CD14-positive monocyte (primary cell): ENCODE data around the gene RNF187. TPM values are rescaled to one million over a fixed set of nuclear protein-coding genes. Genes with fewer than 3 reads are reported as not detected.

Experiments used
- DNase-seq, 3 donors: peaks; one replicate each; pipeline ENCODE4 v3.0.0-alpha.2; 2011 to 2022
- H2AFZ ChIP-seq: 2 replicates; pipeline ENCODE4 v1.6.0; 2012; ENCODE audit warnings: mild to moderate bottlenecking, low read depth, low read length, inconsistent platforms; ENCODE audit not compliant: insufficient read depth, poor library complexity, severe bottlenecking
- H3K27ac ChIP-seq, 2 donors: 1 replicate in 1 of 2; 2 replicates in 1 of 2; pipeline ENCODE4 v1.5.1; 2012 to 2013; ENCODE audit warnings: low read length in 2 of 2, control low read depth in 1 of 2, inconsistent platforms in 1 of 2, low read depth in 1 of 2, mild to moderate bottlenecking in 1 of 2
- H3K27me3 ChIP-seq, 2 donors: one replicate each; pipeline versions ENCODE4 v1.6.0 to v1.6.1; 2011 to 2013; ENCODE audit warnings: low read length in 2 of 2; ENCODE audit not compliant: control insufficient read depth in 2 of 2, insufficient read depth in 2 of 2
- H3K36me3 ChIP-seq, 2 donors: replicated peaks in 1 of 2; 1 replicate in 1 of 2; 2 replicates in 1 of 2; pipeline versions ENCODE4 v1.5.1 to v1.6.1; 2012 to 2013; ENCODE audit warnings: low read length in 2 of 2, control low read depth in 1 of 2, inconsistent platforms in 1 of 2, mild to moderate bottlenecking in 1 of 2; ENCODE audit not compliant: insufficient read depth in 2 of 2, control insufficient read depth in 1 of 2
- H3K4me1 ChIP-seq, 2 donors: 1 replicate in 1 of 2; 2 replicates in 1 of 2; pipeline versions ENCODE4 v1.5.1 to v1.6.1; 2012 to 2013; ENCODE audit warnings: low read length in 2 of 2, control low read depth in 1 of 2, inconsistent platforms in 1 of 2, mild to moderate bottlenecking in 1 of 2, moderate library complexity in 1 of 2; ENCODE audit not compliant: insufficient read depth in 2 of 2, control insufficient read depth in 1 of 2
- H3K4me2 ChIP-seq: replicated peaks from 2 replicates; pipeline ENCODE3; 2012; ENCODE audit warnings: low read length, moderate library complexity, mild to moderate bottlenecking; ENCODE audit not compliant: poor library complexity, severe bottlenecking; ENCODE audit errors: extremely low read depth
- H3K4me3 ChIP-seq, 3 experiments: fragments of 200-600 bp in 1 of 3; sonication (generic) in 1 of 3; replicated peaks in 1 of 3; 1 replicate in 2 of 3; 2 replicates in 1 of 3; pipeline ENCODE4 v1.5.1; 2011 to 2013; ENCODE audit warnings: low read length in 3 of 3, mild to moderate bottlenecking in 3 of 3, control low read depth in 2 of 3, low read depth in 2 of 3, inconsistent platforms in 1 of 3, moderate library complexity in 1 of 3
- H3K79me2 ChIP-seq: 2 replicates; pipeline ENCODE4 v1.6.0; 2012; ENCODE audit warnings: mild to moderate bottlenecking, control low read depth, inconsistent platforms, low read length, moderate library complexity; ENCODE audit not compliant: insufficient read depth
- H3K9ac ChIP-seq: 2 replicates; pipeline ENCODE4 v1.6.0; 2017; ENCODE audit warnings: low read length, mild to moderate bottlenecking; ENCODE audit not compliant: insufficient read depth, poor library complexity, severe bottlenecking
- H3K9me3 ChIP-seq, 2 donors: replicated peaks in 1 of 2; 1 replicate in 1 of 2; 2 replicates in 1 of 2; pipeline versions ENCODE4 v1.5.1 to v1.6.1; 2012 to 2013; ENCODE audit warnings: low read length in 2 of 2, control low read depth in 1 of 2; ENCODE audit not compliant: control insufficient read depth in 1 of 2, insufficient read depth in 1 of 2
- H4K20me1 ChIP-seq: 2 replicates; pipeline ENCODE4 v1.6.0; 2012; ENCODE audit warnings: mild to moderate bottlenecking, low read length, control low read depth, moderate library complexity; ENCODE audit not compliant: insufficient read depth
- H3K27ac Mint-ChIP-seq, 7 donors: one replicate each; pipeline ENCODE4 v1.8.0; 2020; ENCODE audit warnings: mild to moderate bottlenecking in 7 of 7, mixed read lengths in 7 of 7, moderate library complexity in 6 of 7, inconsistent platforms in 2 of 7
- H3K27me3 Mint-ChIP-seq, 3 donors: one replicate each; pipeline ENCODE4 v1.8.0; 2021 to 2022; ENCODE audit warnings: low read depth in 3 of 3, mild to moderate bottlenecking in 3 of 3, mixed read lengths in 3 of 3, moderate library complexity in 3 of 3, inconsistent platforms in 1 of 3
- H3K36me3 Mint-ChIP-seq, 2 donors: one replicate each; pipeline ENCODE4 v1.8.0; 2020; ENCODE audit warnings: mixed read lengths in 2 of 2, inconsistent platforms in 1 of 2, mild to moderate bottlenecking in 1 of 2
- H3K4me1 Mint-ChIP-seq: one replicate; pipeline ENCODE4 v1.8.0; 2020; ENCODE audit warnings: mild to moderate bottlenecking, mixed read lengths
- H3K4me3 Mint-ChIP-seq, 2 donors: one replicate each; pipeline ENCODE4 v1.8.0; 2020; ENCODE audit warnings: mild to moderate bottlenecking in 2 of 2, mixed read lengths in 2 of 2, moderate library complexity in 1 of 2
- H3K9me3 Mint-ChIP-seq, 7 donors: one replicate each; pipeline ENCODE4 v1.8.0; 2020 to 2022; ENCODE audit warnings: mixed read lengths in 7 of 7, mild to moderate bottlenecking in 6 of 7, moderate library complexity in 6 of 7, inconsistent platforms in 2 of 7
- WGBS: methylation state at CpG from one replicate; pipeline ENCODE4 v1.1.5; 2013; ENCODE audit warnings: missing lambda C conversion rate; ENCODE audit not compliant: insufficient coverage; 5-methylcytosine and 5-hydroxymethylcytosine counted together
- intact Hi-C, 2 donors: fragments of 100-400 bp; cut with micrococcal nuclease; formaldehyde crosslinking; loops; one replicate each; pipeline versions ENCODE4 v1.15.0 to v1.15.1; 2023
- polyA plus RNA-seq, 3 donors: library from polyadenylated mRNA; depleted of rRNA in 1 of 3; unstranded in 2 of 3; stranded (reverse) in 1 of 3; fragments of 300-500 nt in 2 of 3; fragments of >200 nt in 1 of 3; fragmentation: Illumina TruSeq in 2 of 3; gene quantifications; 1 replicate in 2 of 3; 2 replicates in 1 of 3; pipeline ENCODE4 v1.2.3, GENCODE V29; 2012 to 2021
- TF ChIP-seq, protein P1 (sequence below): fragments of 200-600 bp; IDR thresholded peaks from one replicate; pipeline ENCODE4 v1.8.0; 2022; ENCODE audit warnings: antibody characterized with exemption, mild to moderate bottlenecking

The RNF187 gene
- polyA plus RNA-seq, 3 donors: 5.9 to 27.6 (median 24.6) TPM

DNA sequence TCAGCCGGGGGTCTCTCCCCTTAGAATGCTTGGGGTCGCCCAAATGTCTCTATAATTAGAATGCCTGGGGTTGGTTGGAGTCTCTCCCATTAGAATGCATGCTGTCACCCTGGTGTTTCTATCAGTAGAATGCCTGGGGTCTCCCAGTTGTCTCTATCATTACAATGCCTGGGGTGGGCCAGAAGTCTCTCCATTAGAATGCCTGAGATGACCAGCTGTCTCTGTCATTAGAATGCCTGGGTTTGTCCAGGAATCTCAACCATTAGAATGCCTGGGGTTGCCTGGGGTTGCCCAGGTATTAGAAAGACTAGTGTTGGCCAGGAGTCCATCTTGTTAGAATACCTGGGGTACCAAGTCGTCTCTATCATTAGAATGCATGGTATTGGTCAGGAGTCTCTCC, 51.6 kb downstream of the RNF187 start:
- H3K36me3 Mint-ChIP-seq: no peaks in the 10 kb centered on the region

DNA sequence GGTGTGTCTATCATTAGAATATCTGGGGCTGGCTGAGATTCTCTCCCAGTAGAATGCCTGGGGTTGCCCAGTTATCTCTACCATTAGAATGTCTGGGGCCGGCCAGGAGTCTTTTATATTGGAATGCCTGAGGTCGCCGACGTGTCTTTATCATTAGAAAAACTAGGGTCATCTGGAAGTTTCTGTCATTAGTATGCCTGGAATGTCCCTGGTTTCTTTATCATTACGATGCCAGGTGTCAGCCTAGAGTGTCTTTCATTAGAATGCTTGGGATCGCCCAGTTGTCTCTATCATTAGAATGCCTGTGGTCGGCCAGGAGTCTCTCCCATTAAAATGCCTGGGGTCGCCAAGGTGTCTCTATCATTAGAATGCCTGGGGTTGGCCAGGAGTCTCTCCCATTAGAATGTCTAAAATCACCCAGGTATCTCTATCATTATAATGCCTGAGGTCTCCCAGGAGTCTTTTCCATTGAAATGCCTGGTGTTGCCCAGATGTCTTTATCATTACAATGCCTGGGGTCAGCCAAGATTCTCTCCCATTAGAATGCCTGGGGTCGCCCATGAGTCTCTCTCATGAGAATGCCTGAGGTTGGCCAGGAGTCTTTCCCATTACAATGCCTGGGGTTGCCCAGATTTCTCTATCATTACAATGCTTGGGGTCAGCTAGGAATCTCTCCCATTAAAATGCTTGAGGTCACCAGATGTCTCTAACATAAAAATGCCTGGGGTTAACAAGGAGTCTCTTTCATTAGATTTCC, 53.2 kb downstream of the RNF187 start:
- H3K27ac ChIP-seq: no peak overlapping the region
- 65% methylated on average over 8 of the region's 9 CpGs for WGBS
- intact Hi-C loops: no loop called here

More for the DNA sequence above, 51.6 kb downstream of the RNF187 start:
- Mint-ChIP-seq H3K27ac (no peak overlapping the region), H3K9me3 (peaks cover 20 to 53% (median 37%) of the 10 kb centered on the region in 7 donors), H3K4me1 (no peaks in the 10 kb centered on the region), H3K4me3 (no peak overlapping the region), H3K27me3 (peaks cover 0 to 7% (median 6%) of the 10 kb centered on the region in 3 donors)
- no peak overlapping the region for H3K9ac ChIP-seq
- H3K9me3 ChIP-seq: peaks cover 15 to 40% of the 10 kb centered on the region in 2 donors
- H3K4me2 ChIP-seq: no peak overlapping the region
- 90% methylated on average over 2 of the region's 3 CpGs for WGBS
- no peaks in the 10 kb centered on the region for H3K4me1 ChIP-seq
- no peaks in the 10 kb centered on the region for H3K79me2 ChIP-seq
- H3K27me3 ChIP-seq: no peaks in the 10 kb centered on the region
- no peak for DNase-seq
- no peaks in the 10 kb centered on the region for H4K20me1 ChIP-seq
- no peak overlapping the region for H2AFZ ChIP-seq
- intact Hi-C loops: no loop called here
- H3K36me3 ChIP-seq: no peaks in the 10 kb centered on the region
- no peak overlapping the region for H3K27ac ChIP-seq
- no peak overlapping the region for H3K4me3 ChIP-seq
- TF ChIP-seq, protein P1, sequence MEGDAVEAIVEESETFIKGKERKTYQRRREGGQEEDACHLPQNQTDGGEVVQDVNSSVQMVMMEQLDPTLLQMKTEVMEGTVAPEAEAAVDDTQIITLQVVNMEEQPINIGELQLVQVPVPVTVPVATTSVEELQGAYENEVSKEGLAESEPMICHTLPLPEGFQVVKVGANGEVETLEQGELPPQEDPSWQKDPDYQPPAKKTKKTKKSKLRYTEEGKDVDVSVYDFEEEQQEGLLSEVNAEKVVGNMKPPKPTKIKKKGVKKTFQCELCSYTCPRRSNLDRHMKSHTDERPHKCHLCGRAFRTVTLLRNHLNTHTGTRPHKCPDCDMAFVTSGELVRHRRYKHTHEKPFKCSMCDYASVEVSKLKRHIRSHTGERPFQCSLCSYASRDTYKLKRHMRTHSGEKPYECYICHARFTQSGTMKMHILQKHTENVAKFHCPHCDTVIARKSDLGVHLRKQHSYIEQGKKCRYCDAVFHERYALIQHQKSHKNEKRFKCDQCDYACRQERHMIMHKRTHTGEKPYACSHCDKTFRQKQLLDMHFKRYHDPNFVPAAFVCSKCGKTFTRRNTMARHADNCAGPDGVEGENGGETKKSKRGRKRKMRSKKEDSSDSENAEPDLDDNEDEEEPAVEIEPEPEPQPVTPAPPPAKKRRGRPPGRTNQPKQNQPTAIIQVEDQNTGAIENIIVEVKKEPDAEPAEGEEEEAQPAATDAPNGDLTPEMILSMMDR: no peak

More for the DNA sequence above, 53.2 kb downstream of the RNF187 start:
- no peaks in the 10 kb centered on the region for H3K36me3 Mint-ChIP-seq
- Histone ChIP-seq H3K4me2 (no peak overlapping the region), H3K4me3 (no peak overlapping the region), H3K9me3 (peaks cover 15 to 35% of the 10 kb centered on the region in 2 donors), H3K79me2 (no peaks in the 10 kb centered on the region), H4K20me1 (no peaks in the 10 kb centered on the region), H3K27me3 (no peaks in the 10 kb centered on the region), H3K4me1 (no peaks in the 10 kb centered on the region), H3K9ac (no peak overlapping the region), H2AFZ (no peak overlapping the region), H3K36me3 (no peaks in the 10 kb centered on the region)
- peaks cover 22 to 50% (median 35%) of the 10 kb centered on the region in 7 donors for H3K9me3 Mint-ChIP-seq
- no peak overlapping the region for H3K4me3 Mint-ChIP-seq
- DNase-seq: no peak
- TF ChIP-seq, protein P1: no peak
- peaks cover 1 to 9% (median 4%) of the 10 kb centered on the region in 3 donors for H3K27me3 Mint-ChIP-seq
- no peak overlapping the region for H3K27ac Mint-ChIP-seq
- H3K4me1 Mint-ChIP-seq: no peaks in the 10 kb centered on the region
